Small intestine (tissue), 7 donors: Measurements from ENCODE around the gene PCK1. TPM values are rescaled to one million over a fixed set of nuclear protein-coding genes. Genes with fewer than 3 reads are reported as not detected.

Source experiments
- DNase-seq, 2 donors: peaks; one replicate each; pipeline versions ENCODE4 v3.0.0 to v3.0.0-alpha.2; 2013
- FAIRE-seq: peaks from 2 replicates; lab custom pipeline; 2012; peaks lifted over from hg19 to GRCh38; lab: Jason Lieb, UNC
- H3K27ac ChIP-seq, 3 donors: one replicate each; pipeline ENCODE4 v1.5.1; 2013; ENCODE audit warnings: low read length in 2 of 3, mild to moderate bottlenecking in 2 of 3, control low read depth in 1 of 3, inconsistent platforms in 1 of 3, low read depth in 1 of 3, moderate library complexity in 1 of 3
- H3K27me3 ChIP-seq, 3 donors: one replicate each; pipeline ENCODE4 v1.6.1; 2013; ENCODE audit warnings: low read length in 3 of 3, inconsistent platforms in 1 of 3; ENCODE audit not compliant: control insufficient read depth in 3 of 3, insufficient read depth in 3 of 3
- H3K36me3 ChIP-seq, 3 donors: one replicate each; pipeline ENCODE4 v1.6.1; 2013; ENCODE audit warnings: low read length in 3 of 3, inconsistent platforms in 1 of 3, low read depth in 1 of 3, mild to moderate bottlenecking in 1 of 3, moderate library complexity in 1 of 3; ENCODE audit not compliant: control insufficient read depth in 3 of 3, insufficient read depth in 2 of 3
- H3K4me1 ChIP-seq, 3 donors: one replicate each; pipeline ENCODE4 v1.6.1; 2013; ENCODE audit warnings: low read length in 2 of 3, inconsistent platforms in 1 of 3, low read depth in 1 of 3, mild to moderate bottlenecking in 1 of 3, moderate library complexity in 1 of 3; ENCODE audit not compliant: control insufficient read depth in 3 of 3, insufficient read depth in 2 of 3
- H3K4me3 ChIP-seq, 3 donors: one replicate each; pipeline ENCODE4 v1.5.1; 2013; ENCODE audit warnings: low read length in 3 of 3, control low read depth in 1 of 3, inconsistent platforms in 1 of 3, low read depth in 1 of 3, mild to moderate bottlenecking in 1 of 3, moderate library complexity in 1 of 3
- H3K9me3 ChIP-seq, 2 donors: one replicate each; pipeline ENCODE4 v1.6.1; 2013; ENCODE audit warnings: low read depth in 1 of 2, low read length in 1 of 2; ENCODE audit not compliant: control insufficient read depth in 2 of 2, insufficient read depth in 1 of 2
- WGBS, 3 donors: extraction: QIAGEN DNeasy Blood & Tissue Kit; methylation state at CpG; one replicate each; pipeline ENCODE4 v1.1.7; 2013; 5-methylcytosine and 5-hydroxymethylcytosine counted together
- polyA plus RNA-seq, 4 donors: library from polyadenylated mRNA; stranded (reverse) in 3 of 4; unstranded in 1 of 4; fragments of 200-250 nt in 3 of 4; fragments of 120-200 nt in 1 of 4; gene quantifications; one replicate each; pipeline versions ENCODE4 v1.2.1 to v1.2.3, GENCODE V29; 2013
- donor health status: healthy with polysubstance abuse.
- donor health status: control.
- donor health status: control.
- donor health status: Bipolar disorder and iron deficiency.
- donor health status: healthy.

The PCK1 gene
- polyA plus RNA-seq, 4 donors: 5.5 to 439 (median 97.2) TPM

DNA sequence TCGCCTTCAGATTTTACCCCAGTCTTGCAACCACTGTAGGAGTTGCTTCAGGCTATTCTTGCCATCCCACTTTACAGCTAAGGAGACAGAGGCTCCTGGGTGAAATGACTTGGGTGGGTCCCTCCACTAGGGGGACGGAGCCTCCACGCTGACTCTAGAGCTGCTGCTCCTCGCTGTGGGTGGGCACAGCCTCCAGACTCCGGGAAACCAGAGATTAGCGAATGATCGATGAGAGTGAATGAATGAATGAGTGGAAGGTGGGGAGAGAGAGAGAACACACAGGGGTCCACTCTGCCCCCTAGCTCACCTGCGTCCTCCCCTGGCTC is 48.9 kb downstream of the PCK1 start:
- FAIRE-seq (no peak), DNase-seq (no peak)
- H3K4me3 ChIP-seq: no peak overlapping the region
- no peaks in the 10 kb centered on the region for H3K9me3 ChIP-seq
- H3K27me3 ChIP-seq: no peaks in the 10 kb centered on the region
- peaks cover 0 to 13% (median under 1%) of the 10 kb centered on the region in 3 donors for H3K4me1 ChIP-seq
- 91 to 94% (median 92%) methylated on average over 8 of the region's 8 CpGs for WGBS, 3 donors
- peaks cover 0 to 2% (median 0%) of the 10 kb centered on the region in 3 donors for H3K36me3 ChIP-seq
- H3K27ac ChIP-seq: no peak overlapping the region

DNA sequence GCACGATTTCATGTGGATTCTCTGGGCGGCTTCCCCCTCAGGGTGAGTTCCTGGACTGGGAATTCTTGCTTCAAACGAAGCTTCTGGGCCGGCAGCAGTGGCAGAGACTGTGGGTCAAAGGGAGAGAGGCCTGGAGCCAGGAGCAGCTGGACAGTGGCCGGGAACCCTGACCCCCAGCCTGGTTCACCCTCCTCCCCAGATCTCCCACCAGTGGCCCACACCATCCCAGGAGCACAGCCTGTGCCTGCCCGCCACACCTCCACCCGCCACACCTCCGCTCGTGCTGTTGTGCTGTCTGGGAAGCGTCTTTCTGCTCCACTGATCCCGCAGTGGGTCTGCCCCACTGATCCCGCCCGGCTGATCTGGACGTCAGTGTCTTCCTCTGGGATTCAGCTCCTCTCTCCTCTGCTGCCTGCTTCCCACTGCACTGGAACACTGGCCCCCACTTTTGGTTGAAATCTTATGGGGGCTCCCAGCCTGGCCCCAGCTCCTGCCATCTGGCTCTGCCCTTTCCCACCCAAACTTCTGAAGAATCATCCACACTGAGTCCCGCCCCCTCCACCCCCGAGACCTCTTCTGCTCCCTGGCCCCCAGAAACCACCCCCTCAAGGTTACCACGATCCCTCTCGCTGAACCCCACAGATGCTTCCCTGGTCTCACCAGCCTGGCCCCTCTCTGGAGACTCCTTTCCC is 49.5 kb downstream of the PCK1 start:
- Histone ChIP-seq H3K4me1 (peaks cover 0 to 9% (median 0%) of the 10 kb centered on the region in 3 donors), H3K27ac (no peak overlapping the region), H3K4me3 (no peak overlapping the region), H3K27me3 (no peaks in the 10 kb centered on the region), H3K36me3 (peaks cover 0 to 2% (median 0%) of the 10 kb centered on the region in 3 donors), H3K9me3 (no peaks in the 10 kb centered on the region)
- WGBS, 3 donors: 84 to 91% (median 90%) methylated on average over 15 to 18 of the region's 18 CpGs
- DNase-seq (no peak), FAIRE-seq (no peak)

DNA sequence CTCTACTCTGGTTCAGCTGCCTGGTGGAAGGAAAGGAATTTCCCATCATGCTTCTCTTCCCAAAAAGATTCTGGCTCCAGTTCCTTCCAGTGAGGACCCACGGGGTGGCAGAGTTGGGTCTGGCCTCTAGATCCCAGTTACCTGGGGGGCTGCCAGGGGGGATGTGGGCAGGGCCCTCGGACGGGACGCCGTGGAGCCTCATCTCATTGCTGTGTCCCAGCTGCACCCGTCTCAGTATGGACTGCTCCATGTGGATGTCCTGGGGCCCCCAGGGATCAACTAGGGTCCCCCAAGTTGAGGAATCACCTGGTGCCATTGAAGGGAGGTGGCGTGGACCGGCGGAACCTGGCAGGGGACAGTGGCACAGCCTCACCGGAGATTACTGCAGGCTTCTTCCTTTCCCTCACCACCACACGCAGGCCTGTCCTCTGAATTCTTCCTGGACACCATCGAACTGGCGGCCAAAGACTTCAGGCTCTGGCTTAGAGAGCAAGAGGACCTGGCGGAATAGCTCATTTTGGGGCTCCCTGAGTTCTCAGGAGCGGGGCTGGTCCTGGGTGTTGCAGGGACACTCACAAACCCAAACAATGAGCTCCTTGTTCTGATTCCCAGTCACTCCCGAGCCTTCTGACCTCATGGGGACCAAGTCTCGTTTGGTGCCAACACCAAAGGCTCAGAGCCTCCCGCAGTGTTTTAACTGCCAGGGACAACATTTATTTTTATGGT is 50.8 kb downstream of the PCK1 start:
- DNase-seq: no peak
- no peaks in the 10 kb centered on the region for H3K9me3 ChIP-seq
- H3K4me3 ChIP-seq: no peak overlapping the region
- 71 to 81% (median 72%) methylated on average over 18 of the region's 18 CpGs for WGBS, 3 donors
- no peak for FAIRE-seq
- no peaks in the 10 kb centered on the region for H3K27me3 ChIP-seq
- peaks cover 0 to 2% (median 0%) of the 10 kb centered on the region in 3 donors for H3K36me3 ChIP-seq
- no peaks in the 10 kb centered on the region for H3K4me1 ChIP-seq
- H3K27ac ChIP-seq: no peak overlapping the region

DNA sequence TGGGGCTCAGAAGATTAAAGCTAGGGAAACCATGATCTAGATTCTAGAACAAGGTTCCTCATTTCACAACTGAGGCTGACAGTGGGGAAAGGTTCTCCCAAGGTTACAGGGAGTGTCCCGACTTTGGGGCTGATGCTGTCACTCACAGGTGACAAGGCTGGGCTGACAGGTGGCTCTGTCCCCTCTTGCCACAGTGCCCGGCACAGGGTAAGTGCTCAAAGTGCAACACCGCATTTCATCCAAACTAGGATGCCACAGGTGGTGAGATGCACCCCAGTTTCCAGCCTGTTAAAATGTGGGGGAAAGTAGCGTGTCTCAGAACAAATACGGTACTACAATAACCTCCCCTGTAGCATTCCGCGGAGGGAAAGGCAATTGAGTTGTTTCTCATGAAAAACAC is 51.5 kb downstream of the PCK1 start:
- 65 to 85% (median 75%) methylated on average over 7 of the region's 7 CpGs for WGBS, 3 donors
- Histone ChIP-seq H3K4me1 (no peaks in the 10 kb centered on the region), H3K27ac (no peak overlapping the region), H3K4me3 (no peak overlapping the region), H3K9me3 (no peaks in the 10 kb centered on the region), H3K36me3 (peaks cover 0 to 2% (median 0%) of the 10 kb centered on the region in 3 donors), H3K27me3 (no peaks in the 10 kb centered on the region)
- no peak for FAIRE-seq
- no peak for DNase-seq

DNA sequence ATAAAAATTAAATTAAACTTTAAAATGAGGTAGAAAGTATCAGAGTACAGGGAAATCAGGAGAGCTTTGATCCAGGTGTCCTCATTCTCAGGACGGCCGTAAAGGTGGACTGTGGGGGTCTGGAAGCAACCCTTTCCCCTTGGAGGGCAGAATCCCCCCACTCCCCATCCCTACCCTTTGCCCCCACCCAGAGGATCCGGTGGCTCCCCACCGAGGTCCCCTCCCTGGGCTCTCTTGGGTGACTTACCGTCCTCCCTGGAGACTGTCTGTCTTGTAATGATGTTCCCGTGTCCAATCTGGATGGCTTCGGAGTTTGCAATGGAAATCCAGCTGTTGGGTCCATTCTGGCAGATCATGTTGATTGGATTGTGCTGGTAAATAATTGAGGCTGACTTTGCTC is 52.0 kb downstream of the PCK1 start:
- H3K36me3 ChIP-seq: peaks cover 0 to 2% (median 0%) of the 10 kb centered on the region in 3 donors
- no peak overlapping the region for H3K4me3 ChIP-seq
- WGBS, 3 donors: 93% methylated on average over 7 of the region's 7 CpGs
- DNase-seq: no peak
- H3K27ac ChIP-seq: no peak overlapping the region
- H3K9me3 ChIP-seq: no peaks in the 10 kb centered on the region
- FAIRE-seq: no peak
- no peaks in the 10 kb centered on the region for H3K27me3 ChIP-seq
- H3K4me1 ChIP-seq: peaks cover 0 to 3% (median 0%) of the 10 kb centered on the region in 3 donors

DNA sequence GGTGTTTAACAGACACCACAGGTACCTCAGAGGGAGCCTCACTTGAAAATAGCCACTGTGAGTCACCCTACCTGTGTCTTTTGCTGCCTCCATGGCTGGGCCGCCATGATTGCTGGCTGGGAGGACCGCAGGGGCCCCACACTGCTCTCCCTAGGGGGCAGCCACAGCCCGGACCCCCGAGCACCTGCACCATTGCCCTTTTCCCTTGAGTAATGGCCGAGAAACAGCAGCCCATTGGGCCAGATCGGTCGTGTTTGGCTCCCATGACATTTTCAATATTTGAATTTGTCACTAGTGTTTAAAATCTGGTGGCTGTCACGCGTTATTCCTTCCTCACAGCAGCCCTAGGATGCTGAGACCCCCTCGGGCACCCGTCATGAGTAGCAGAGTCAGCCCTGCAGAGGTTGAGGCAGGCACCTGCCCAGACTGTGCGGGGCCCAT is 52.6 kb downstream of the PCK1 start:
- H3K4me1 ChIP-seq: peaks cover 0 to 4% (median 0%) of the 10 kb centered on the region in 3 donors
- no peak for DNase-seq
- H3K9me3 ChIP-seq: no peaks in the 10 kb centered on the region
- H3K27ac ChIP-seq: no peak overlapping the region
- H3K27me3 ChIP-seq: no peaks in the 10 kb centered on the region
- no peak overlapping the region for H3K4me3 ChIP-seq
- 88 to 94% (median 90%) methylated on average over 12 of the region's 12 CpGs for WGBS, 3 donors
- no peak for FAIRE-seq
- H3K36me3 ChIP-seq: peaks cover 0 to 2% (median 0%) of the 10 kb centered on the region in 3 donors

DNA sequence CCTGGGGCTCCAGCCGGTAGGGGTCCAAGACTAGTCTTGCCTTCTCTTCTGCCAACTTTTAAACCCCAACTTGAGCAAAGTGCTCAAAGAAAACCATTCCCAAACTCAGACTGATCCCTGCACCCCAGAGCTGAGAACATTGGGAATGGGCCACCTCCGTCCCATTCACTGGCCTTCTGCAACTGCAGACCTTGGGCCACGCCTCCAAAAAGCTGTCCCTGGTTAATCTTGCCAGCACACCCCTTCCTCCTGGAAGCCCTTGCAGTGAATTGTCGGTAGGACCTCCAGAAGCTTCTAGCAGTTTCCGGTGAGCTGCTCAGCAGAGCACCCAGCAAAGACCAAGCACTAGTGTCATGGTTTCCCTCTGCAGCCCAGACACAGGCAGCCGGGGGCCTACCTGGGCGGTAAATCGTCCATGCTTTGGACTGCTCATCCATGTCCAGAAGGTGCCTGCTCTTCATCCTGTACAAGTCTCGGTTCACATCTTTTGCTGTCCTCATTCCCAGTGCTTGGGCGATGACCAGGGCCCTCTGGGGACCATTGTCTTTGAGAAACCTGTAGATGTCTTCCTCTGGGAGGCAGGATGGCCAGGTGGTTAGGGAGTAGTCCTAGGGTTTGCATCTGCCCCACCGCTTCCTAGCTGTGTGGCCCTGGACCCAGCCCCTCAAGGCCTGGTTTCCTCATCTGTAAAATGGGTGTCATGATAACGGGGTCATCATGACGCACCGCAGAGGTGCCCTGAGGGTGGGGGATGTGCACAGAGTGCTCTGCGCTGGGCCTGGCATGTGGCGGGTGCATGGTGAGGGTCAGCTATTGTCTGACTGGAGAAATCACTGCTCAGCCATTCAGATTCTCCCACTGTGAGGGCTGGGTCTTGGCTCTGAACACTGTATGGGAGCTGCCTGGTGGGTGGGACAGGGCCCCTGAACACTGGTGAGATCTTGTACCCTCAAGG is 53.9 kb downstream of the PCK1 start:
- no peak overlapping the region for H3K27ac ChIP-seq
- DNase-seq: no peak
- 96% methylated on average over 16 of the region's 16 CpGs for WGBS, 3 donors
- H3K27me3 ChIP-seq: no peaks in the 10 kb centered on the region
- no peak overlapping the region for H3K4me3 ChIP-seq
- no peak for FAIRE-seq
- peaks cover 0 to 2% (median 0%) of the 10 kb centered on the region in 3 donors for H3K36me3 ChIP-seq
- H3K4me1 ChIP-seq: peaks cover 0 to 4% (median 0%) of the 10 kb centered on the region in 3 donors
- no peaks in the 10 kb centered on the region for H3K9me3 ChIP-seq

DNA sequence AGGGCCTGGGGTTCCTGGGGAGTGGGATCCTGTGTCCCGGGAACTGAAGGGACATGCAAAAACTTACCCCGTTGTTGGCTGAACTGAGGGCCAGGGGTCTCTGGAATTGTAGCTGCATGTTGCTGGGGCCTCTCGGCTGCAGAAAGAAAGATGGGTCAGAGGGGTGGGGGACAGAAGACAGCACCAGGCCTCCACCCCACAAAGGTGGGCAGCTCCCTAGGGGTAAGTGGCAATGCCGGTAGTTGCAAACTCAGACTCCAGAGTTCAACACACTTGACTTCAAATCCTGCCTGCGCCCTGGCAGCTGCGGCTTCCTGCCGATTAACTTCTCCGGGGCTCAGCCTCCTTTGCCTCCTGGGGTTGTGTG is 54.5 kb downstream of the PCK1 start:
- Histone ChIP-seq H3K27me3 (no peaks in the 10 kb centered on the region), H3K4me1 (peaks cover 0 to 4% (median 0%) of the 10 kb centered on the region in 3 donors), H3K27ac (no peak overlapping the region), H3K4me3 (no peak overlapping the region), H3K36me3 (peaks cover 0 to 2% (median 0%) of the 10 kb centered on the region in 3 donors), H3K9me3 (no peaks in the 10 kb centered on the region)
- WGBS, 3 donors: 80 to 91% (median 83%) methylated on average over 8 of the region's 8 CpGs
- DNase-seq: no peak
- FAIRE-seq: no peak
